Measurements from ENCODE around the gene OCIAD1. TPM values are rescaled to one million over a fixed set of nuclear protein-coding genes. Genes with fewer than 3 reads are reported as not detected.
"Not testable (repeated sequence)": the region's sequence is repeated elsewhere in the genome, so short reads cannot be mapped to it uniquely, and the experiment has no call there.

The OCIAD1 gene
- total and polyA plus RNA-seq, 4 donors, result 52.4 to 114 (median 82.6) TPM

- TF ChIP-seq, protein P1, sequence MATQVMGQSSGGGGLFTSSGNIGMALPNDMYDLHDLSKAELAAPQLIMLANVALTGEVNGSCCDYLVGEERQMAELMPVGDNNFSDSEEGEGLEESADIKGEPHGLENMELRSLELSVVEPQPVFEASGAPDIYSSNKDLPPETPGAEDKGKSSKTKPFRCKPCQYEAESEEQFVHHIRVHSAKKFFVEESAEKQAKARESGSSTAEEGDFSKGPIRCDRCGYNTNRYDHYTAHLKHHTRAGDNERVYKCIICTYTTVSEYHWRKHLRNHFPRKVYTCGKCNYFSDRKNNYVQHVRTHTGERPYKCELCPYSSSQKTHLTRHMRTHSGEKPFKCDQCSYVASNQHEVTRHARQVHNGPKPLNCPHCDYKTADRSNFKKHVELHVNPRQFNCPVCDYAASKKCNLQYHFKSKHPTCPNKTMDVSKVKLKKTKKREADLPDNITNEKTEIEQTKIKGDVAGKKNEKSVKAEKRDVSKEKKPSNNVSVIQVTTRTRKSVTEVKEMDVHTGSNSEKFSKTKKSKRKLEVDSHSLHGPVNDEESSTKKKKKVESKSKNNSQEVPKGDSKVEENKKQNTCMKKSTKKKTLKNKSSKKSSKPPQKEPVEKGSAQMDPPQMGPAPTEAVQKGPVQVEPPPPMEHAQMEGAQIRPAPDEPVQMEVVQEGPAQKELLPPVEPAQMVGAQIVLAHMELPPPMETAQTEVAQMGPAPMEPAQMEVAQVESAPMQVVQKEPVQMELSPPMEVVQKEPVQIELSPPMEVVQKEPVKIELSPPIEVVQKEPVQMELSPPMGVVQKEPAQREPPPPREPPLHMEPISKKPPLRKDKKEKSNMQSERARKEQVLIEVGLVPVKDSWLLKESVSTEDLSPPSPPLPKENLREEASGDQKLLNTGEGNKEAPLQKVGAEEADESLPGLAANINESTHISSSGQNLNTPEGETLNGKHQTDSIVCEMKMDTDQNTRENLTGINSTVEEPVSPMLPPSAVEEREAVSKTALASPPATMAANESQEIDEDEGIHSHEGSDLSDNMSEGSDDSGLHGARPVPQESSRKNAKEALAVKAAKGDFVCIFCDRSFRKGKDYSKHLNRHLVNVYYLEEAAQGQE (IDR thresholded peaks at IDR 0.05), result no peak
These were observed 32.8 kb upstream of the OCIAD1 start (continued) for GRCh38 chr4:48798117-48798516.

- H3K9me3 ChIP-seq (ENCODE audit: control insufficient read depth in 4 of 4, low read length in 3 of 4), result no peaks in the 10 kb centered on the region
- DNase-seq (ENCODE audit: low spot score), result no peak
- H3K4me1 ChIP-seq (ENCODE audit: control insufficient read depth in 4 of 4, insufficient read depth in 4 of 4, low read length in 3 of 4), result peaks cover 0 to 4% (median 3%) of the 10 kb centered on the region in 4 donors
- H3K4me3 ChIP-seq (ENCODE audit: low read depth in 1 of 3, low read length in 3 of 3), result no peak overlapping the region
- H3K9ac ChIP-seq (ENCODE audit: low read depth in 1 of 2, low read length in 2 of 2), result no peak overlapping the region
- H3K27me3 ChIP-seq (ENCODE audit: control insufficient read depth in 4 of 4, insufficient read depth in 4 of 4, low read length in 3 of 4), result no peaks in the 10 kb centered on the region
- WGBS, result 70% methylated on average over 2 of the region's 2 CpGs
- H3K27ac ChIP-seq (ENCODE audit: low read depth in 1 of 2, low read length in 2 of 2), result no peak overlapping the region
- no peaks in the 10 kb centered on the region for H3K36me3 ChIP-seq (ENCODE audit: control insufficient read depth in 4 of 4, insufficient read depth in 3 of 4, low read depth in 1 of 4, low read length in 3 of 4)
- no peak for TF ChIP-seq HNF4A (conservative IDR thresholded peaks at IDR 0.05)
- TF ChIP-seq JUND (IDR thresholded peaks at IDR 0.05), result no peak
These were observed 31.7 kb upstream of the OCIAD1 start for GRCh38 chr4:48799157-48799556.

DNA sequence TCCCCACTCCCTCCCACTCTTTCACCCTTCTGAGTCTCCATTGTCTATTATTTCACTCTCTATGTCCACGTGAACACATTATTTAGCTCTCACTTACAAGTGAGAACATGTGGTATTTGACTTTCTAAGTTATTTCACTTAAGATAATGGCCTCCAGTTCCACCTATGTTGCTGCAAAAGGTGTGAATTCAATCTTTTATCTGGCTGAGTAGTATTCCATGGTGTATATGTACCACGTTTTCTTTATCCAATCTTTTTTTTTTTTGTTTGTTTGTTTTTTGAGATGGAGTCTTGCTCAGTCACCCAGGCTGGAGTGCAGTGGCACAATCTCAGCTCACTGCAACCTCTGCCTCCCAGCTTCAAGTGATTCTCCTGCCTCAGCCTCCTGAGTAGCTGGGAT is 30.7 kb upstream of the OCIAD1 start:
- not testable (repeated sequence) for H3K27me3 ChIP-seq (ENCODE audit: control insufficient read depth in 4 of 4, insufficient read depth in 4 of 4, low read length in 3 of 4); H3K4me3 ChIP-seq (ENCODE audit: low read depth in 1 of 3, low read length in 3 of 3); DNase-seq (ENCODE audit: low spot score); H3K9ac ChIP-seq (ENCODE audit: low read depth in 1 of 2, low read length in 2 of 2); H3K36me3 ChIP-seq (ENCODE audit: control insufficient read depth in 4 of 4, insufficient read depth in 3 of 4, low read depth in 1 of 4, low read length in 3 of 4); H3K27ac ChIP-seq (ENCODE audit: low read depth in 1 of 2, low read length in 2 of 2); H3K9me3 ChIP-seq (ENCODE audit: control insufficient read depth in 4 of 4, low read length in 3 of 4)
- WGBS, result 90% methylated on average over 2 of the region's 2 CpGs
- peaks cover 0 to 13% (median 6%) of the 10 kb centered on the region in 4 donors for H3K4me1 ChIP-seq (ENCODE audit: control insufficient read depth in 4 of 4, insufficient read depth in 4 of 4, low read length in 3 of 4)

DNA sequence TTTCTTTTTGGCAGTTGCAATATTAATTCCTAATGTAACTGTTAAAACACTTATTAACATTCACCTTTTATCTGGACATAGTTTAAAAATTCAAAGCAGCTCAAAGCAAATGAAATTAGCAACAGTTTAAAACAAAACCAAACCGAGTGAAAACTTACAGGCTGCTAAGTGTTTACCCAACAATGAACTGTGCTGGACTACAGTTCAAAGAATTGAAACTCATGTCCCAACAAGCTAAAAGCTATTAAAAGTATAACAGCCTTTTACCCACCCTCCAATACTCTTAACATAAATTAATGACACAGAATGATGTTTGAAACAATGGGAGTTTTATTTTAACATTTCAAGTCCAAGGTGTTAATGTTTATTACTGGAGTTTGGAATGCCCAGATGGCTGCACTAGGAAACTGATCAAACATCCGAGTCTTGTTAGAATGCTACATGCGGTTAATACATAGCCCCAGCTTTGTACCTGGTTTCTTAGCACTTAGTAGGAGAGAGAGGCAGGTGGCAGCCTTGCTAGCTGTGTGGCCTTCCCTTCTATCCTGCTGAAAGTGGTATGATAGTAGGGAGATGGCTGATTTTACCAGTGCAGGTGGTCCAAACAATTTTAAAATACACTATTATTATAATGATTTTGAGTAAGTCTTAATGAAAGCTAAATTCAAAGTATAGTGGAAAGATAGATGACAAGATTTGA is 29.7 kb upstream of the OCIAD1 start:
- Histone ChIP-seq H3K27ac (ENCODE audit: low read depth in 1 of 2, low read length in 2 of 2) (no peak overlapping the region), H3K4me3 (ENCODE audit: low read depth in 1 of 3, low read length in 3 of 3) (no peak overlapping the region), H3K27me3 (ENCODE audit: control insufficient read depth in 4 of 4, insufficient read depth in 4 of 4, low read length in 3 of 4) (no peaks in the 10 kb centered on the region), H3K36me3 (ENCODE audit: control insufficient read depth in 4 of 4, insufficient read depth in 3 of 4, low read depth in 1 of 4, low read length in 3 of 4) (no peaks in the 10 kb centered on the region), H3K9ac (ENCODE audit: low read depth in 1 of 2, low read length in 2 of 2) (peak overlapping the region in 1 of 2 donors; percentile 22), H3K4me1 (ENCODE audit: control insufficient read depth in 4 of 4, insufficient read depth in 4 of 4, low read length in 3 of 4) (peaks cover 0 to 14% (median 8%) of the 10 kb centered on the region in 4 donors), H3K9me3 (ENCODE audit: control insufficient read depth in 4 of 4, low read length in 3 of 4) (no peaks in the 10 kb centered on the region)
- WGBS, result 55% methylated on average over 3 of the region's 3 CpGs
- TF ChIP-seq HNF4A (conservative IDR thresholded peaks at IDR 0.05), result peak; percentile 72 to 82
- no peak for TF ChIP-seq TAF1 (conservative IDR thresholded peaks at IDR 0.05)
- no peak for TF ChIP-seq FOXA2 (IDR thresholded peaks at IDR 0.05)
- TF ChIP-seq, protein P2, sequence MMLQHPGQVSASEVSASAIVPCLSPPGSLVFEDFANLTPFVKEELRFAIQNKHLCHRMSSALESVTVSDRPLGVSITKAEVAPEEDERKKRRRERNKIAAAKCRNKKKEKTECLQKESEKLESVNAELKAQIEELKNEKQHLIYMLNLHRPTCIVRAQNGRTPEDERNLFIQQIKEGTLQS (IDR thresholded peaks at IDR 0.05), result no peak
- peak; percentile 41 for TF ChIP-seq SP1 (IDR thresholded peaks at IDR 0.05)
- no peak for DNase-seq (ENCODE audit: low spot score)

Measured in liver (tissue), 9 donors.